ENCODE results near the gene DGUOK.

The DGUOK gene

GRCh38 chr2:73956218-73956865, 29.7 kb downstream of the DGUOK start:
- Histone ChIP-seq H3K27me3 (ENCODE audit: control insufficient read depth, insufficient read depth, low read length) (no peaks in the 10 kb centered on the region), H3K4me1 (ENCODE audit: control insufficient read depth, insufficient read depth, low read length) (no peaks in the 10 kb centered on the region), H3K27ac (ENCODE audit: low read depth, low read length) (no peak overlapping the region), H3K36me3 (ENCODE audit: control insufficient read depth, insufficient read depth, low read length) (peaks cover 74% of the 10 kb centered on the region), H3K4me3 (ENCODE audit: low read depth, low read length) (no peak overlapping the region), H3K9ac (ENCODE audit: low read length) (no peak overlapping the region), H3K9me3 (ENCODE audit: control insufficient read depth, insufficient read depth, low read depth, low read length) (no peaks in the 10 kb centered on the region)

- H3K4me3 ChIP-seq (ENCODE audit: low read depth, low read length) = no peak overlapping the region
- no peak overlapping the region for H3K9ac ChIP-seq (ENCODE audit: low read length)
- no peak overlapping the region for H3K27ac ChIP-seq (ENCODE audit: low read depth, low read length)
- no peaks in the 10 kb centered on the region for H3K9me3 ChIP-seq (ENCODE audit: control insufficient read depth, insufficient read depth, low read depth, low read length)
- H3K36me3 ChIP-seq (ENCODE audit: control insufficient read depth, insufficient read depth, low read length) = peaks cover 35% of the 10 kb centered on the region
- no peaks in the 10 kb centered on the region for H3K4me1 ChIP-seq (ENCODE audit: control insufficient read depth, insufficient read depth, low read length)
- H3K27me3 ChIP-seq (ENCODE audit: control insufficient read depth, insufficient read depth, low read length) = no peaks in the 10 kb centered on the region
Observed at GRCh38 chr2:73961274-73961673, 34.6 kb downstream of the DGUOK start.

GRCh38 chr2:73961823-73962615, 35.3 kb downstream of the DGUOK start:
- Histone ChIP-seq H3K27me3 (ENCODE audit: control insufficient read depth, insufficient read depth, low read length) (no peaks in the 10 kb centered on the region), H3K9me3 (ENCODE audit: control insufficient read depth, insufficient read depth, low read depth, low read length) (no peaks in the 10 kb centered on the region), H3K36me3 (ENCODE audit: control insufficient read depth, insufficient read depth, low read length) (peaks cover 28% of the 10 kb centered on the region), H3K4me1 (ENCODE audit: control insufficient read depth, insufficient read depth, low read length) (no peaks in the 10 kb centered on the region), H3K9ac (ENCODE audit: low read length) (no peak overlapping the region), H3K27ac (ENCODE audit: low read depth, low read length) (no peak overlapping the region), H3K4me3 (ENCODE audit: low read depth, low read length) (no peak overlapping the region)

GRCh38 chr2:73962798-73963197, 36.1 kb downstream of the DGUOK start:
- no peaks in the 10 kb centered on the region for H3K27me3 ChIP-seq (ENCODE audit: control insufficient read depth, insufficient read depth, low read length)
- H3K4me1 ChIP-seq (ENCODE audit: control insufficient read depth, insufficient read depth, low read length) = no peaks in the 10 kb centered on the region
- no peak overlapping the region for H3K27ac ChIP-seq (ENCODE audit: low read depth, low read length)
- H3K9me3 ChIP-seq (ENCODE audit: control insufficient read depth, insufficient read depth, low read depth, low read length) = no peaks in the 10 kb centered on the region
- H3K4me3 ChIP-seq (ENCODE audit: low read depth, low read length) = no peak overlapping the region
- H3K36me3 ChIP-seq (ENCODE audit: control insufficient read depth, insufficient read depth, low read length) = peaks cover 22% of the 10 kb centered on the region
- H3K9ac ChIP-seq (ENCODE audit: low read length) = no peak overlapping the region

- Histone ChIP-seq H3K9me3 (ENCODE audit: control insufficient read depth, insufficient read depth, low read depth, low read length) (no peaks in the 10 kb centered on the region), H3K27me3 (ENCODE audit: control insufficient read depth, insufficient read depth, low read length) (no peaks in the 10 kb centered on the region), H3K36me3 (ENCODE audit: control insufficient read depth, insufficient read depth, low read length) (peaks cover 14% of the 10 kb centered on the region), H3K27ac (ENCODE audit: low read depth, low read length) (no peak overlapping the region), H3K4me1 (ENCODE audit: control insufficient read depth, insufficient read depth, low read length) (no peaks in the 10 kb centered on the region), H3K4me3 (ENCODE audit: low read depth, low read length) (no peak overlapping the region), H3K9ac (ENCODE audit: low read length) (no peak overlapping the region)
Observed at GRCh38 chr2:73963385-73964120, 36.9 kb downstream of the DGUOK start.

- no peak overlapping the region for H3K4me3 ChIP-seq (ENCODE audit: low read depth, low read length)
- H3K9ac ChIP-seq (ENCODE audit: low read length) = no peak overlapping the region
- H3K4me1 ChIP-seq (ENCODE audit: control insufficient read depth, insufficient read depth, low read length) = no peaks in the 10 kb centered on the region
- no peaks in the 10 kb centered on the region for H3K9me3 ChIP-seq (ENCODE audit: control insufficient read depth, insufficient read depth, low read depth, low read length)
- H3K27me3 ChIP-seq (ENCODE audit: control insufficient read depth, insufficient read depth, low read length) = no peaks in the 10 kb centered on the region
- no peak overlapping the region for H3K27ac ChIP-seq (ENCODE audit: low read depth, low read length)
- peaks cover 7% of the 10 kb centered on the region for H3K36me3 ChIP-seq (ENCODE audit: control insufficient read depth, insufficient read depth, low read length)
Observed at GRCh38 chr2:73964223-73964622, 37.5 kb downstream of the DGUOK start.

GRCh38 chr2:73965053-73965452, 38.4 kb downstream of the DGUOK start:
- Histone ChIP-seq H3K4me3 (ENCODE audit: low read depth, low read length) (no peak overlapping the region), H3K36me3 (ENCODE audit: control insufficient read depth, insufficient read depth, low read length) (no peaks in the 10 kb centered on the region), H3K9me3 (ENCODE audit: control insufficient read depth, insufficient read depth, low read depth, low read length) (no peaks in the 10 kb centered on the region), H3K9ac (ENCODE audit: low read length) (no peak overlapping the region), H3K27me3 (ENCODE audit: control insufficient read depth, insufficient read depth, low read length) (no peaks in the 10 kb centered on the region), H3K27ac (ENCODE audit: low read depth, low read length) (no peak overlapping the region), H3K4me1 (ENCODE audit: control insufficient read depth, insufficient read depth, low read length) (no peaks in the 10 kb centered on the region)

GRCh38 chr2:73968357-73968937, 41.8 kb downstream of the DGUOK start:
- no peak overlapping the region for H3K4me3 ChIP-seq (ENCODE audit: low read depth, low read length)
- H3K4me1 ChIP-seq (ENCODE audit: control insufficient read depth, insufficient read depth, low read length) = peaks cover 6% of the 10 kb centered on the region
- no peak overlapping the region for H3K27ac ChIP-seq (ENCODE audit: low read depth, low read length)
- H3K9ac ChIP-seq (ENCODE audit: low read length) = no peak overlapping the region
- no peaks in the 10 kb centered on the region; the same call in 1 of the 2 replicates for H3K27me3 ChIP-seq (ENCODE audit: control insufficient read depth, insufficient read depth, low read length)
- no peaks in the 10 kb centered on the region for H3K9me3 ChIP-seq (ENCODE audit: control insufficient read depth, insufficient read depth, low read depth, low read length)
- H3K36me3 ChIP-seq (ENCODE audit: control insufficient read depth, insufficient read depth, low read length) = no peaks in the 10 kb centered on the region

GRCh38 chr2:73969356-73969755, 42.7 kb downstream of the DGUOK start:
- H3K9me3 ChIP-seq (ENCODE audit: control insufficient read depth, insufficient read depth, low read depth, low read length) = no peaks in the 10 kb centered on the region
- no peak overlapping the region for H3K4me3 ChIP-seq (ENCODE audit: low read depth, low read length)
- H3K36me3 ChIP-seq (ENCODE audit: control insufficient read depth, insufficient read depth, low read length) = no peaks in the 10 kb centered on the region
- H3K27me3 ChIP-seq (ENCODE audit: control insufficient read depth, insufficient read depth, low read length) = no peaks in the 10 kb centered on the region; the same call in 1 of the 2 replicates
- peaks cover 6% of the 10 kb centered on the region for H3K4me1 ChIP-seq (ENCODE audit: control insufficient read depth, insufficient read depth, low read length)
- no peak overlapping the region for H3K9ac ChIP-seq (ENCODE audit: low read length)
- H3K27ac ChIP-seq (ENCODE audit: low read depth, low read length) = no peak overlapping the region

- H3K27ac ChIP-seq (ENCODE audit: low read depth, low read length) = no peak overlapping the region
- H3K9me3 ChIP-seq (ENCODE audit: control insufficient read depth, insufficient read depth, low read depth, low read length) = no peaks in the 10 kb centered on the region
- no peaks in the 10 kb centered on the region for H3K36me3 ChIP-seq (ENCODE audit: control insufficient read depth, insufficient read depth, low read length)
- H3K4me3 ChIP-seq (ENCODE audit: low read depth, low read length) = no peak overlapping the region
- H3K4me1 ChIP-seq (ENCODE audit: control insufficient read depth, insufficient read depth, low read length) = peaks cover 6% of the 10 kb centered on the region
- no peak overlapping the region for H3K9ac ChIP-seq (ENCODE audit: low read length)
- H3K27me3 ChIP-seq (ENCODE audit: control insufficient read depth, insufficient read depth, low read length) = no peaks in the 10 kb centered on the region; the same call in 1 of the 2 replicates
Observed at GRCh38 chr2:73970141-73970803, 43.6 kb downstream of the DGUOK start.

Measured in HUES6 (cell line).